Adipose tissue (tissue), 3 donors: ENCODE results near the gene PLB1. TPM values are rescaled to one million over a fixed set of nuclear protein-coding genes. Genes with fewer than 3 reads are reported as not detected.

ENCODE experiments used
- H3K27ac ChIP-seq: one replicate; pipeline ENCODE4 v1.5.1; 2013; ENCODE audit warnings: low read depth, low read length
- WGBS, 3 donors: extraction: QIAGEN DNeasy Blood & Tissue Kit; methylation state at CpG; one replicate each; pipeline ENCODE4 v1.1.7; 2013; 5-methylcytosine and 5-hydroxymethylcytosine counted together
- polyA plus RNA-seq, 3 donors: library from polyadenylated mRNA; stranded (reverse); fragments of 200-250 nt; gene quantifications; one replicate each; pipeline ENCODE4 v1.2.3, GENCODE V29; 2013
- donor health status: healthy with polysubstance abuse.
- donor health status: Bipolar disorder and iron deficiency.
- donor health status: healthy.

The PLB1 gene
- polyA plus RNA-seq, 3 donors: 0.61 to 16.9 (median 3.6) TPM

DNA sequence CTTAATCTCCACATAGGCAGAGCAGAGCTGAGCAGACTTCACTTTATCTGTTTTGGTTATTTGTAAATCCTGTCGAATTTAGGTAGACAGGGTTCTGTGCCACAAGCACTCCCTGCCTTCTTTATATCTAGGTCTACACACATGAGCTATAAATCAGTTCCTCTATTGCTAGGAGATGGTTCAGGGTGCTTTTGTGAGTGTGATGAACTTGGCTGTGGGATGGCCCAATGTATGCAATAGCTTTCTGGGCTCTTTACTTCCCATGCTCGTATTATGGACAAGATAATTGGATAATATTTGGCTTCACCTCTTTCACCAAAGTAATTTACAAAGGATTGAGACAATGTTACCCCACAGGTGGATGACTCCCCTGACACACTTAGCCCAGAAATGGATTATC lies 72.2 kb downstream of the PLB1 start:
- no peak overlapping the region for H3K27ac ChIP-seq
- WGBS, 3 donors: 80 to 87% (median 87%) methylated on average over 2 of the region's 2 CpGs

- 66 to 72% (median 66%) methylated on average over 5 of the region's 5 CpGs for WGBS, 3 donors
Measured at GRCh38 chr2:28568533-28568932, 72.7 kb downstream of the PLB1 start.

DNA sequence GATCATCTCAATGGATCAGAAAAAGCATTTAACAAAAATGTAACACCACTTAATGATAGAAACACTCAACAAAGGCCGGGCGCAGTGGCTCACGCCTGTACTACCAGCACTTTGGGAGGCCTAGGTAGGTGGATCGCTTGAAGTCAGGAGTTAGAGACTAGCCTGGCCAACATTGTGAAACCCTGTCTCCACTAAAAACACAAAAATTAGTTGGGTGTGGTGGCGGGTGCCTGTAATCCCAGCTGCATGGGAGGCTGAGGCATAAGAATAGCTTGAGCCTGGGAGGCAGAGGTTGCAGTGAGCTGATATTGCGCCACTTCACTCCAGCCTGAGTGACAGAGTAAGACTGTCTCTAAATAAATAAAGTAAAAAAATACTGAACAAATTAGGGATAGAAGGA lies 74.6 kb downstream of the PLB1 start:
- WGBS, 3 donors: 83 to 92% (median 91%) methylated on average over 6 of the region's 6 CpGs
- no peak overlapping the region for H3K27ac ChIP-seq

More at GRCh38 chr2:28568533-28568932, 72.7 kb downstream of the PLB1 start:
- H3K27ac ChIP-seq: no peak overlapping the region

DNA sequence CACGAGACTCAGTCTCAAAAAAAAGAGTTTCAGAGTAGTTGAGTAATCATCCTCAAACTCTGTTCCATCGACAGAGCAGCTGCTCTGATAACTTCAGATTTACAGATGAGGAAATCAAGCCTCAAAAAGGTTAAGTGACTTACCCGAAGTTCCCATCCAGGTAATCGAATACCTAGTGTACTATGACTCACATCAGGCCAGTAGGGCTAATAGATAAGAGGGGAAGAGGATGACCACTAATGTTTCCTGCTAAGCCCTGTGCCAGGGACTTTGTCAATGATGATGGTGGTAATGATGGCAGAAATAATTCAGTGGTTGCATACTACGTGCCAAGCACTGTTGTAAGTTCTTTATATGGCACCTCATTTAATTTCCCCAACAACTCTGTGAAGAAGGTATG lies 80.9 kb downstream of the PLB1 start:
- 81 to 84% (median 82%) methylated on average over 5 of the region's 5 CpGs for WGBS, 3 donors
- H3K27ac ChIP-seq: no peak overlapping the region

DNA sequence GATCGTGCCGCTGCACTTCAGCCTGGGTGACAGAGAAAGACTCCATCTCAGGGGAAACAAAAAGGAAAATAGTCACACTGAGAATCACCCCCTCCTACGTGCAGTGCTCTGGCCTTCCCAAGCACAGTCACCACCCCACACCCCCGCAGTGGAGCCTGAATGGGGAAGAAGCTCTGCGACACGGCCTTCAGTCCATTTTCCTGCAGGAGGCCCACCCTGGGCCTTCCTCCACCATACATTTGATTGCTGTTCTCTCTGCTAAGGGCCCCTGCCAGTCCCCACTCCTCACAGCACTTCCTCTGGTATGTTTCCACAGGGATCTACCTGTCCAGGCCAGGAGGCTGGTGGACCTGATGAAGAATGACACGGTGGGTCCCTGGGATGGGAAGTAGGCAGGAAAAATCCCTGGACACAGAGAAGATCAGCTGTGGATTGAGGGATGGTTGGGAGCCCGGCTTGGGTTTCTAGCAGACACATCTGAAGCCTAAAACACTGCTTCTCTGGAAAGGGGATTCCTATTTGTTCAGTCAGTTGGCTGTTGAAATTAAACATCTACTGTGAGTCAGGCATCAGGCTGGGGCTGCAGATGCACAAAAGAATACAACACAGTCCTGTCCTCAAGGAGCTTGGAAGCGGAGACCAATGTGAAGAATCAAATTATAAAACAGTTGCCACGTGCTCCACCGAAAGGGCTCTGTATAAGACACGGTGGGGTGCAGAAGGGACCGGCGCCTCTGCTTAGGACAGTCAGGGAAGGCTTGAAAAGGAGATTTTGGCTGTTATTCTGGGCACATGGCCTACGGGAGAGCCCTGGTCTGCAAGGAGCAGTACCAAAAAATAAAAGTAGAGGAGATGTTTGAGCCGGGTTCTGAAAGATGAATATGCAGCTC lies 82.2 kb downstream of the PLB1 start:
- WGBS, 3 donors: 89% methylated on average over 16 of the region's 16 CpGs
- H3K27ac ChIP-seq: no peak overlapping the region

GRCh38 chr2:28578774-28579173 lies 82.9 kb downstream of the PLB1 start:
- WGBS, 3 donors: 86 to 96% (median 87%) methylated on average over 2 of the region's 2 CpGs
- H3K27ac ChIP-seq: no peak overlapping the region

DNA sequence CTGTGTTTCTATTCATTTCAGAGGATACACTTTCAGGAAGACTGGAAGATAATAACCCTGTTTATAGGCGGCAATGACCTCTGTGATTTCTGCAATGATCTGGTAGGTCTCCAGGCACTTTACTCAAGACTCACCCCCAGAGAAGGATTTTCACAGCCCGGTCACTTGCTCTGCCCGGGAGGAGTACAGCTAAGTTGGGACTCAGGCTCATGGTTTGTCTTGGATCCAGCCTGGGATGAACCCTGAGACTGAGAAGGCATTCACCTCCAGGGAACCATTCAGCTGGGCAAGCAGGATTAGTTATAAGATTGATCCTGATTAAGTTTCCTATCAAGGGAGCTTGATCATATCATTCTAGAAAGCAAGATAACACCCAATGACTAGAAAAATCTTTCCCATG lies 83.7 kb downstream of the PLB1 start:
- no peak overlapping the region for H3K27ac ChIP-seq
- WGBS, 3 donors: 89 to 94% (median 94%) methylated on average over 3 of the region's 3 CpGs

DNA sequence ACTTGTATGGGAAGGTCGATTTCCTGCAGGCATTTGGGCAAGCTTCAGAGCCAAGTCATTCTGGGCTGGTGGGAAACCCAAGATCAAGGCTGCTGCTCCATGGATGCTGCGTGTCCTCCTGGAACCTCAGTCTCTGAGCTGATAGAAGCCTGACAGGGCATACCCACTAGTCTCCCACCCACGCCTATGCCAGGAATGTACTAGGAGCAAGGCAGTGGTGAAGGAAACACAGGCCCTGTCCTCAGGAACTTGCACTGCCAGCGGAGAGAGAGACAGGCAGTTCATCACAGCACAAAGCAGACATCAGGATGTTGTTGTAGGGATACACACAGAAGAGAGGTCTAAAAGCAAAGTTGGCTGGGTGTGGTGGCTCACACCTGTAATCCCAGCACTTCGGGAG lies 84.2 kb downstream of the PLB1 start:
- H3K27ac ChIP-seq: no peak overlapping the region
- WGBS, 3 donors: 82 to 92% (median 85%) methylated on average over 5 of the region's 5 CpGs

DNA sequence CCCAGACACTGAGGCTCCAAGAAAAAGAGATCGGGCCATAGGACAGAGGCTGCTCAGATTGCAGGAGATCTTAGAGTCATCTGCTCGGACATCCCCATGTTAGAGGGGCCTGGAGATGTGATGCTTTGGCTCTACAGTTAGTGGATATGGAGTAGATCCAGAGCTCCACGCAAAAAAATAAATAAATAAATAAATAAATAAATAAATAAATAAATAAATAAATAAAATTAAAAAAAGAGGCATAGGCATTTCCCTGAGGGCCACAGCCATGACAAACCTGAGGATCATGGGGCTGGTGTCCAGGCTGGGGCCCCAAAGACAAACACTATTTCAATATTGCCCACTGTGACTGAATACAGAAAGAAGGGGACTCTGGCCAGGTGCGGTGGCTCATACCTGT lies 85.5 kb downstream of the PLB1 start:
- 93 to 94% (median 94%) methylated on average over 4 of the region's 4 CpGs for WGBS, 3 donors
- no peak overlapping the region for H3K27ac ChIP-seq

DNA sequence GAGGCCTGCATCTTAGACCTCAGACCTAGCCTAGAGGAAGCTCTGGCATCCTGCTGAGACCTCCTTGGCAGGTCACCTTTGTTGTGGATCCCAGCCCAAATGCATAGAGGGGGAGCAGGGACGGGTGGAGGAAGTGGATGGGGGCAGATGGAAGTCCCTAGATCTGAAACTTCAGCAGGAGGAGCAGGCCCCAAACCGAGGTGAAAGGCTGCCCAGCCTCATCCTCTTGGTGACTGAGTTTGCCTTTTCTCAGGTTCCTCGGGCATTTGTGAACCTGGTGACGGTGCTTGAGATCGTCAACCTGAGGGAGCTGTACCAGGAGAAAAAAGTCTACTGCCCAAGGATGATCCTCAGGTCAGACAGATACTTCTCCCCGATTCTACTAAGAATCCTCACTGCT lies 86.3 kb downstream of the PLB1 start:
- 76 to 90% (median 85%) methylated on average over 6 of the region's 6 CpGs for WGBS, 3 donors
- H3K27ac ChIP-seq: no peak overlapping the region

DNA sequence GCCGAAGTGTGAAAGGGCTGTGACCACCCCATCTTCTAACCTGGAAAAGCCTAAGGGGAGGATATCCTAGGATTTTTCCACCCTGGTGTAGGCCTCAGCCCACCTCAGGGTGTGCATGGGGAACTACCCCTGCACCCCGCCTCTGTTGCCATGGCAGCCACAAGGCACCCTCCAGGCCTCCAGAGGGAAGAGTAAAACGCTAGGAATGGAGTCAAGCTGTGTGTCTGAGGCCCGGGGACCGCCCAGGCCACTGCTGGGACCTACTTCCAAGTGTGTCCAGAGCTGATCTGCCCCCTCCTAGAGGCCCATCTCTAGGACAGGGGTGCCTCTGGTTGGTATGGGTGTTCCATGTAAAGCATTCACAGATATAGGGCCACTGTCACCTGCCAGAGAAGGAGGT lies 86.7 kb downstream of the PLB1 start:
- no peak overlapping the region for H3K27ac ChIP-seq
- WGBS, 3 donors: 84 to 95% (median 91%) methylated on average over 5 of the region's 5 CpGs

DNA sequence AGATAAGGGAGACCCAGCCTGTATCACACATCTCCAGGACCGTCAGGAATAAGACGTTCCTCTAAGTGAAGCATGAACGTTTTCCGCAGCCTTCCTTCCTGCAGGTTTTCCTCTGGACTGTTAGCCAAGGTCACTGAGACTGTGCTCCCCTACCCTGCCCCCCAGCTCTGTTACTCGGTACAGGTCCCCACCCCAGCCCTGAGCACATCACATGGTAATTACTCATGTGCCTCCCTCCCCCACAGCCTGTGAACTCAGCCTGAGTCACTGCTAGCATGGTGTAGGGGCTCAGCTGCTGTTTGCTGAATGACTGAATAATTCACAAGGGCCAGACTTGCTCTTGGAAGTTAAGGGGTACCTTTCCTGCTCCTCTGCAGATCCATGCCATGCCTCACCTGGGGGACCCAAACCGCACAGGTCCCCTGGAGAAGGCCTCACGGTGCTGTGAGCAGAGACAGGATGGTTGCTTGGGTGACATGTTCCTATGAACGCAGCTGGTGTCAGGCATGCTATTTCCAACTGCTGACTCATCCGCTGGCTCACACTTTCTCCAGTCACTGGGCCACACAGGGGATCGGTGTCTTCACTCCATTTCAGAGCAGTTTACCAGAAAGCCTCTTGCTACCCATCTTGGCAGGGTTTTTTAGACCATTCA lies 88.2 kb downstream of the PLB1 start:
- WGBS, 3 donors: 29 to 52% (median 40%) methylated on average over 10 of the region's 10 CpGs
- no peak overlapping the region for H3K27ac ChIP-seq

GRCh38 chr2:28586867-28587266 lies 91.0 kb downstream of the PLB1 start:
- H3K27ac ChIP-seq: no peak overlapping the region
- WGBS, 3 donors: 74 to 84% (median 81%) methylated on average over 7 of the region's 7 CpGs

DNA sequence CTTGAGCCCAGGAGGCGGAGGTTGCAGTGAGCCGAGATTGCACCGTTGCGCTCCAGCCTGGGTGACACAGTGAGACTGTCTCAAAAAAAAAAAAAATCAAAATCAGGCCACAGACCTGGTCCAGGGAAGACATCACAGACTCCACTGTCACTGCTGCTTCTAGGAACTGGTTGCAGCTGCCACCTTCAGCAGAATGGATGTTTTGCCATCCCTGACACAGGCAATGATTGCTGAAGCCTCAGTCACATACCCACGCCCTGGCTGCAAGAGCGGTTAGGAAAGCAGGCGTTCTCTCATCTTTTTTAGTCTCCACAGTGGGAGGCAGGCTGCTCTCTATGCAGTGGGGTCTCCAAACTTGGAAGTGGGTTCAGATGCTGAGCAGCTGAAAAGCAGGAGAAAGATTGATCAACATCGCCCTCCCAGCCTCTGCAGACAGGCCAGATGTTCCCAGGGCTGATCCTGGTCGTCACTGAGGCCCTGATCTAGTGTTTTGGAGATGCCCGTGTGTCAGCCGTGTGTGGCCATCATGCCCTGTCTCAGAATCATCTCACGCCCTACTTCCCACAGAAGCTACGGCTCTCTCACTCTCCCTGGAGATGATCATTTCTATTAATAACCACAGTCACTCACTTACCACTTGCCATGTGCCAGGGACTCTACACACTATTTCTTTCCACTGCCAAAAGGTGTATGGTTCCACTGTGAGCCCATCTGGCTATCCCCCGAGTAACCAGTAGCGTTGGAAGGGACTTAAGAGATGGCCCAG lies 91.8 kb downstream of the PLB1 start:
- WGBS, 3 donors: 73 to 89% (median 81%) methylated on average over 15 of the region's 15 CpGs
- no peak overlapping the region for H3K27ac ChIP-seq

- no peak overlapping the region for H3K27ac ChIP-seq
- 37 to 54% (median 41%) methylated on average over 3 of the region's 3 CpGs for WGBS, 3 donors
Measured at GRCh38 chr2:28588292-28588670, 92.4 kb downstream of the PLB1 start.

GRCh38 chr2:28589746-28590463 lies 94.0 kb downstream of the PLB1 start:
- 85 to 95% (median 93%) methylated on average over 15 of the region's 15 CpGs for WGBS, 3 donors
- no peak overlapping the region for H3K27ac ChIP-seq

GRCh38 chr2:28590496-28591301 lies 94.8 kb downstream of the PLB1 start:
- H3K27ac ChIP-seq: no peak overlapping the region
- WGBS, 3 donors: 78 to 85% (median 83%) methylated on average over 13 of the region's 13 CpGs
